Measurements from ENCODE around the gene RSPRY1.
"Not testable (repeated sequence)": the region's sequence is repeated elsewhere in the genome, so short reads cannot be mapped to it uniquely, and the experiment has no call there.

Gene RSPRY1

GRCh38 chr16:57186872-57187854 lies 1.0 kb downstream of the RSPRY1 start:
- no peak for DNase-seq (ENCODE audit: low read depth)

- DNase-seq (ENCODE audit: low read depth) = not testable (repeated sequence)
Measured at GRCh38 chr16:57187902-57188710, 2.0 kb downstream of the RSPRY1 start.

- no peak for DNase-seq (ENCODE audit: low read depth)
Measured at GRCh38 chr16:57188711-57189002, 2.5 kb downstream of the RSPRY1 start.

- DNase-seq (ENCODE audit: low read depth) = not testable (repeated sequence)
Measured at GRCh38 chr16:57189527-57189926, 3.4 kb downstream of the RSPRY1 start.

GRCh38 chr16:57190136-57190535 lies 4.0 kb downstream of the RSPRY1 start:
- DNase-seq (ENCODE audit: low read depth) = no peak

GRCh38 chr16:57191056-57191571 lies 5.0 kb downstream of the RSPRY1 start:
- no peak for DNase-seq (ENCODE audit: low read depth)

GRCh38 chr16:57192146-57192545 lies 6.0 kb downstream of the RSPRY1 start:
- no peak for DNase-seq (ENCODE audit: low read depth)

GRCh38 chr16:57192720-57193486 lies 6.8 kb downstream of the RSPRY1 start:
- no peak for DNase-seq (ENCODE audit: low read depth)

- DNase-seq (ENCODE audit: low read depth) = no peak
Measured at GRCh38 chr16:57194512-57194911, 8.4 kb downstream of the RSPRY1 start.

GRCh38 chr16:57196286-57196685 lies 10.2 kb downstream of the RSPRY1 start:
- no peak for DNase-seq (ENCODE audit: low read depth)

- DNase-seq (ENCODE audit: low read depth) = no peak
Measured at GRCh38 chr16:57196753-57197152, 10.6 kb downstream of the RSPRY1 start.

GRCh38 chr16:57200321-57200720 lies 14.2 kb downstream of the RSPRY1 start:
- DNase-seq (ENCODE audit: low read depth) = not testable (repeated sequence)

GRCh38 chr16:57200926-57201325 lies 14.8 kb downstream of the RSPRY1 start:
- DNase-seq (ENCODE audit: low read depth) = not testable (repeated sequence)

- no peak for DNase-seq (ENCODE audit: low read depth)
Measured at GRCh38 chr16:57202095-57202886, 16.2 kb downstream of the RSPRY1 start.

GRCh38 chr16:57203451-57203850 lies 17.3 kb downstream of the RSPRY1 start:
- DNase-seq (ENCODE audit: low read depth) = no peak

GRCh38 chr16:57204675-57205074 lies 18.5 kb downstream of the RSPRY1 start:
- no peak for DNase-seq (ENCODE audit: low read depth)

- no peak for DNase-seq (ENCODE audit: low read depth)
Measured at GRCh38 chr16:57208926-57209325, 22.8 kb downstream of the RSPRY1 start.

- DNase-seq (ENCODE audit: low read depth) = no peak
Measured at GRCh38 chr16:57209780-57210179, 23.7 kb downstream of the RSPRY1 start.

GRCh38 chr16:57213462-57213861 lies 27.3 kb downstream of the RSPRY1 start:
- DNase-seq (ENCODE audit: low read depth) = no peak

- no peak for DNase-seq (ENCODE audit: low read depth)
Measured at GRCh38 chr16:57216968-57217367, 30.8 kb downstream of the RSPRY1 start.

- no peak for DNase-seq (ENCODE audit: low read depth)
Measured at GRCh38 chr16:57223057-57223456, 36.9 kb downstream of the RSPRY1 start.
